ENCODE measurements around the gene PRKCA.

The PRKCA gene

GRCh38 chr17:66564992-66565465, 262.6 kb downstream of the PRKCA start:
- no peak for DNase-seq (ENCODE audit: low read depth)
- TF ChIP-seq, protein P1, sequence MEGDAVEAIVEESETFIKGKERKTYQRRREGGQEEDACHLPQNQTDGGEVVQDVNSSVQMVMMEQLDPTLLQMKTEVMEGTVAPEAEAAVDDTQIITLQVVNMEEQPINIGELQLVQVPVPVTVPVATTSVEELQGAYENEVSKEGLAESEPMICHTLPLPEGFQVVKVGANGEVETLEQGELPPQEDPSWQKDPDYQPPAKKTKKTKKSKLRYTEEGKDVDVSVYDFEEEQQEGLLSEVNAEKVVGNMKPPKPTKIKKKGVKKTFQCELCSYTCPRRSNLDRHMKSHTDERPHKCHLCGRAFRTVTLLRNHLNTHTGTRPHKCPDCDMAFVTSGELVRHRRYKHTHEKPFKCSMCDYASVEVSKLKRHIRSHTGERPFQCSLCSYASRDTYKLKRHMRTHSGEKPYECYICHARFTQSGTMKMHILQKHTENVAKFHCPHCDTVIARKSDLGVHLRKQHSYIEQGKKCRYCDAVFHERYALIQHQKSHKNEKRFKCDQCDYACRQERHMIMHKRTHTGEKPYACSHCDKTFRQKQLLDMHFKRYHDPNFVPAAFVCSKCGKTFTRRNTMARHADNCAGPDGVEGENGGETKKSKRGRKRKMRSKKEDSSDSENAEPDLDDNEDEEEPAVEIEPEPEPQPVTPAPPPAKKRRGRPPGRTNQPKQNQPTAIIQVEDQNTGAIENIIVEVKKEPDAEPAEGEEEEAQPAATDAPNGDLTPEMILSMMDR (IDR thresholded peaks at IDR 0.05; ENCODE audit: insufficient read depth, low read depth, low read length, missing control alignments) = no peak
- no peak overlapping the region for H3K4me3 ChIP-seq (ENCODE audit: low read length)

DNA sequence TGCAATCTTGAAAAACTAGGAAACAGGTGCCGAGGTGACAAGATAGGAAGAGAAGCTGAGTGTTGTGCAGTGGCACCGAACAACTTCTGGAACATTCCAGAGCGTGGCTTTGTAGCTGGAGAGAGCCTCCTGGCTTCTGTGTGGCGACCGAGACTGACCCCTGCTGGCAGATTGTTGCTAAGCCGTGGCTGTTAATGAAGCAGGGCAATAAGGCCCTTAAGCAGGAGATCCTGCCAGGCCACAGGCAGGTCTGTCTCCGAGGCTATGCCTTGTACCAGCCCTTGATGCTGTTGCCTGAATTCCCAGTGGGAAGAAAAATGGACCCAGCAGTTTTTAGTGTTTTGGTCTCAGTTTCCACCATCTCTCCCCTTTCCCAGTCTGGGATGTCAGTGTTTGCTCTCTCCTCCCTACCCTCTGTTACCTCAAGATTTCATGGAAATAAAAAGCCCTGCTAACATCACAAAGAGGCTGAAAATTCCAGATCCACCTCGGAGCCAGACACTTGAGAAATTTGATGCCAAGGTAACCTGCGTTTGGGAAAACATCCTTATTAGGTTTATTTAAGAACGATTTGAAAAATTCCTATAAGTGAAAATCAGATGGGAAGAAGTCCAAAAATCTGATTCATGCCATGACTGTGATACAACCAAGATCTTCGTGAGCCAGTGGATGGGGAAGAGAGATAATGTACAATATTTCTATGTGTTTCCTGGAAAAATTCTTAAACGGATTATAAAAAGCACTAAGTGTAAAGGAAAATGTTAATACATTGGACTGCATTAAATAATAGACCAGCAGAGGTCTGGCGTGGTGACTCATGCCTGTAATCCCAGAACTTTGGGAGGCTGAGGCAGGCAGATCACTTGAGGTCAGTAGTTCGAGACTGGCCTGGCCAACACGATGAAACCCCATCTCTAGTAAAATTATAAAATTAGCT, 265.1 kb downstream of the PRKCA start:
- DNase-seq (ENCODE audit: low read depth) = peak; percentile 79
- TF ChIP-seq, protein P1 (IDR thresholded peaks at IDR 0.05; ENCODE audit: insufficient read depth, low read depth, low read length, missing control alignments) = peak; percentile 91
- no peak overlapping the region for H3K4me3 ChIP-seq (ENCODE audit: low read length)

- TF ChIP-seq, protein P1 (IDR thresholded peaks at IDR 0.05; ENCODE audit: insufficient read depth, low read depth, low read length, missing control alignments) = no peak
- no peak overlapping the region for H3K4me3 ChIP-seq (ENCODE audit: low read length)
These were observed 267.2 kb downstream of the PRKCA start for GRCh38 chr17:66569572-66569971.

DNA sequence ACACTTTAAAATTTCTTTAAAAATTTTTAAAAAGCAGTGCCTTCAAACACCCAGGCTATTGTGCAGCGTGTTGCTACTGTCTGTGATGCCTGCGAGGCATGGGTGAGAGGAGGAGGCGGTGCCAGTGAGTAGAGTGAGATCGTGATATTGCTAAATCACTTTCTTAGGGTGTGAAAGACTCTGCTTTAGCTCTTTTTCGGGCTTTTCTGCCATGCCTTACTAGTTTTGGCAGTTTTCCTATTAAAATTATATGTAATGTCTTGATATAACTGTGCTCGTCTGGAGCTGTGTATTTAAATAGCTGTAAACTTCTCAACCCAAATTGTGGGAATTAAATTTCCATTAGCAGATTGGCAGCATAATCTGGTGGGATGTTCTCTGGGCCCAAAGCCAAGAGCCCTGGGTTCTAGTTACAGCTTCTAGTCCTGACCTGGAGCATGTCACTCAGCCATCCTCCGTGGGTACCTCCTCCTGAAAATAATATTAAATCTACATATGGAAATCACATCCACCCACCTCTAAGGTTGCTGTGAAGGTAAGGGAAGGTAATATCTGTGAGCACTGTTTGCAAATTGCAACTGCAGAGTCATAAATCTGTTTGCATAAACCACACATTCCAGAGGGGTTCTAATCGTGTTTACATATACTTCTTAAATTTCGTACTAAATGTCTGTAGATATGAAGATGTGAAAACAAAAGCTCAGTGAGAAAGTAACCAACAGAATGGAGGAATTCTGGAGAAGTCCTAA, 268.2 kb downstream of the PRKCA start:
- DNase-seq (ENCODE audit: low read depth) = peak; percentile 53

More at GRCh38 chr17:66569572-66569971, 267.2 kb downstream of the PRKCA start:
- DNase-seq (ENCODE audit: low read depth) = no peak

DNA sequence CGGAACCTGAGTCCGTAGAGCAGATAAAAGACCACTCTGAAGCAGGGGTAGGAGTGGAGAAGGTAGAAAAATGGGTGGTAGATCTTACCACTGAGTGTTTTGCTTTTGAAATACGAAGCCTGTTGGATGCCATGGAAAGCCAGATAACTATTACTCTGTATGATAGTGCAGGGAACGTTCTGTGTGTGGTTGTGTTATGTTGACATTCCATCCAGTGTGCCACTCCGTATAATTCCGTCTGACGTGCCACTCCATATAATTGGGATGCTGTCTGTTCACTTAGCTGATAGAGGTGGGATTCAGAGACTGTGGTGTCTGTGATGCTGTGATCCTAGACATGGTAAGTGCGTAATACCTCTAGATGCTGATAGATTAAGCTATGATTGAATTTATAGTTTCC, 269.3 kb downstream of the PRKCA start:
- H3K4me3 ChIP-seq (ENCODE audit: low read length) = no peak overlapping the region
- no peak for DNase-seq (ENCODE audit: low read depth)
- TF ChIP-seq, protein P1 (IDR thresholded peaks at IDR 0.05; ENCODE audit: insufficient read depth, low read depth, low read length, missing control alignments) = no peak

More for the DNA sequence above, 268.2 kb downstream of the PRKCA start:
- H3K4me3 ChIP-seq (ENCODE audit: low read length) = no peak overlapping the region
- TF ChIP-seq, protein P1 (IDR thresholded peaks at IDR 0.05; ENCODE audit: insufficient read depth, low read depth, low read length, missing control alignments) = no peak

- TF ChIP-seq, protein P1 (IDR thresholded peaks at IDR 0.05; ENCODE audit: insufficient read depth, low read depth, low read length, missing control alignments) = no peak
- no peak overlapping the region for H3K4me3 ChIP-seq (ENCODE audit: low read length)
- DNase-seq (ENCODE audit: low read depth) = no peak
These were observed 270.7 kb downstream of the PRKCA start for GRCh38 chr17:66573078-66573477.

Measured in epithelial cell of esophagus (primary cell).